Measurements from ENCODE around the gene CAB39.
A peak's percentile ranks its signal among the peaks of the same experiment; 100 is the strongest.

The CAB39 gene

DNA sequence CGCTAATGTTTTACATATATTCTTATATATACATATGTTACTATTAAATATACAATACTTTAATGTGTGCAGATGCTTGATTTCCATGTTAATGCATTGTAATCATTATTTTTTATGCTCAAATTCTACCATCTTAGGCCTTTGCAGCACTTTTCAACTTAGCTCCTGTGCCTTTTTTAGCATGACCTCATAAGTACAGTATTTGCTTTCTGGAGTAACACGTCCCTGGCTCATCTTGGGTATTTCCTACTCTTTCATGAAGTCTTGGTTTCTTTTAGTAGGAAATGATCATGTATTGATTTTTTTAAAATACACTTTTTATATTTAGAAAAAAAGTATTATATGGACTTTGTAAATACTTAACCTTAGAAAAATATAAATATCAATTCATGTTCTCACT, 36.5 kb downstream of the CAB39 start:
- DNase-seq = no peak

DNA sequence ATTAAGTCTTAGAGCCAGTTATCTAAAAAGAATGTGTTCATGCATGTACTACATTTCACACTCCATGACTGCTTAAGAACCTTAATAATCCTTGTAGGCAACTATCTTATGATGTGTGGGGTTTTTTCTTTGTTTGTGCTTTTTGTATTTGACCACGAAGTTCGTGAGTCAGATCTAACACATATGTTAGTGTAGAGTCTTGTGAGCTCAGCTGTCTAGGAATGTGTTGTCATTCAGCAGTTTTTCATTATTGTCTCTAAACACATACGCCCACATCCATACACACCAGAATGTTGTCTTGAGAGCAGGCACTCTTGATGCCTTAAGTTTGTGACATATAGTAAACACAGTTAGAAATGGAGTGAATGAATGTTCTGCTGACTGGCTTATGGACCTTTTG, 38.4 kb downstream of the CAB39 start:
- no peak for DNase-seq

DNA sequence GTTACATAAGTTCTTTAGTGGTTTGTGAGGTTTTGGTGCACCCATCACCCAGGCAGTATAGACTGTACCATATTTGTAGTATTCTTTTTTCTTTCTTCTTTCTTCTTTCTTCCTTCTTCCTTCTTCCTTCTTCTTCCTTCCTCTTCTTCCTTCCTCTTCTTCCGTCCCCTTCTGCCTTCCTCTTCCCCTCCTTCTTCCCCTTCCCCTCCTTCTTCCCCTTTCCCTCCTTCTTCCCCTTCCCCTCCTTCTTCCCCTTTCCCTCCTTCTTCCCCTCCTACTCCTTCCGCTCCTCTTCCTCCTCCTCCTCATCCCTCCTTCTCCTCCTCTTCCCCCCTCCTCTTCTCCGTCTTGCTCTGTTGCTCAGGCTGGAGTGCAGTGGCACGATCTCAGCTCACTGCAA, 41.6 kb downstream of the CAB39 start:
- DNase-seq = no peak

DNA sequence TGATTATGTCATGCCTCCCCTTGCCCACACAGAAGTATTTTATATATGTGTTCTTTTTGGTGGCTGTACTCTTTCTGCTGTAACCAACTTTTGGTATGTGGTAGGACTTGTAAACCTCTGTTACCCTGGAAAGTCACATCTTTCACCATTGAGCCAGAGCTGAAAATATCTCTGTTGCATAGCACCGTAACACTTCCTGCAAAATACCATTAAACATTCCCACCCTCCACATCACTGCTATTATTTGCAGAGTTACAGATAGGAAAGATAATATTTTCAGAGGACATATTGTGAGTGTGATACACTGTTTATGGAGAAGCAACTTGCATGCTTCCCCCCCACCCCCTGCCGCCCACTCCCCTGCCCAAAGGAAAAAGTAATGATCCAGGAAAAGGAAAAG, 44.8 kb downstream of the CAB39 start:
- no peak for DNase-seq

DNA sequence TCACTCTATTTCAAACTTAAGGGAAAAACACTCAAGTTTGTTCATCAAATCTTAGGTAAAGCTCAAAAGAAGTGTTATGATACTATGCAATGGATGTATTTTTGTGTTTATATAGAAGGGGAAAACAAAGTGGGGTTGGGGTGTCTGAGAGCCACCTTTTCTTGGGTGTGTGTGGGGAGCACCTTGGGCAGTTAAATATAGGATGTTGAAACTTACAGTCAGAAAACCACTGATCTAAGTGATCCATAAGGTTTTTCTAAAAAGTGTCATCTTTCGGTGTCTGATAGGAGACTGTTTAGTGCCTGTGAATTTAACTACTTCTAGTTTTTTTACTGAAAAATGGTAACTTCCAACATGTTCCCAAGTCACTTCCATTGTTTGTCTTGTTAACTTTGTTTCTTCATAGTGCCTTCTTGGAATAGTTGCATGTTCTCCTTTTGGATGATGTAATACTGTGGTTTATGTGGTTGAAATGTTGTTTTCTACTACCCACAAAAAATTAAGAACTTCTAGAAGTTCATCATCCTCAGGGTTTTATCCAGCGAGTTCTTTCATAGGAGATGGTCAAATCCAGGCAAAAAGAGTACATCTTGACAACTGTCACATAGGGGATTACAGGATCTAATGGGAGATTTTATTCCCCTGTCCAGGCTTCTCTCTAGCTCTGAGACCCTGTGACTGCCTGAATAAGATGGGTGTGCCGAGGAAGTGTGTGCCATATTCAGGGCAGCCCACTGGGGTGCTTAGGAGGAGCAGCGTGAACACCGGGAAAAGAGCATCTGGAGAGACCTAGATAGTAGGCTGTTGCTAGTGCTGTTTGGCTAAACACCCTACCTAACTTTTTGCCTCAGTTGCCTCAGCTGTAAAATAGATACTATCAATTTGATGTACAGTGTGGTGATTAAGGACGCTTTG, 46.2 kb downstream of the CAB39 start:
- DNase-seq = no peak

DNA sequence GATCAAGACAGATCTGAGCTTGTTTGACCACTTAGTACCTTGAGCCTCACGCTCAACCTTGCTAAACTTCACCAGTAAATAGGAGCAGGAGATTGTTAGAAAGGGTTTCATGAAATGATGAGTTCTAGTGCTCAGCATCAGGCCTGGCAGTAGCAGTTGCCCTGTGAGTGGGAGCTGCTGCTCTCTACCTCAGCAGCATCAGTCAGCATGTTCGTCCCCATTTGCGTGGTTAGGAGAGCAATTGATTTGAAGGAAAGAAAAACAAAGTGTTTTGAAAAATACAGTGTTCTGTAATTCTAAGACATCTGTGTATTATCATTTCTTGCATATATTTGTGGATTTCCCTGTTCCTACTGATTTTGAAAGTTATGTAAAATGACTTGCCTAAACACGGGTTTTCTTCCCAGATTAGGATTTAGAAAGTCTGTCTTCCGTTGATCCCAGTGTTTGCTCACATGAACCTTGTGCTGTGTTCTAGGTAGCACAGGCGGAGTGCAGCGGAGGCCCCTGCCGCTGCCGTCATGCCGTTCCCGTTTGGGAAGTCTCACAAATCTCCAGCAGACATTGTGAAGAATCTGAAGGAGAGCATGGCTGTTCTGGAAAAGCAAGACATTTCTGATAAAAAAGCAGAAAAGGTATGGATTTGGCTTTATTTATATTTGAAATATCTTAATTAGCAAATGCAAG, 47.0 kb downstream of the CAB39 start:
- DNase-seq = peak in 3 of 56 donors; percentile 1 to 9 (median 6)

DNA sequence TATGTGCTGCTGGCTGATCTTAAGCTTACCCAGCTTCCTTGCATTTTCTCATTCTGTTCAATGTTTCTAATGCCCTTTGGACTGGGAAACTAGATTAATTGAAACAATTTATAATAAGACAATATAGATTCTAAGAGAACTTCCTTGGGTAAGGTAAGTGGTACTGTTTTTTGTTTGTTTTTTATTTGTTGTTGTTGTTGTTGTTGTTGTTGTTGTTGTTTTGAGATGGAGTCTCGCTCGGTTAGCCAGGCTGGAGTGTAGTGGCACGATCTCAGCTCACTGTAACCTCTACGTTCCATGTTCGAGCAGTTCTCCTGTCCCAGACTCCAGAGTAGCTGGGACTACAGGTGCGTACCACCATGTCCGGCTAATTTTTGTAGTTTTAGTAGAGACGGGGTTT, 49.1 kb downstream of the CAB39 start:
- DNase-seq = no peak

DNA sequence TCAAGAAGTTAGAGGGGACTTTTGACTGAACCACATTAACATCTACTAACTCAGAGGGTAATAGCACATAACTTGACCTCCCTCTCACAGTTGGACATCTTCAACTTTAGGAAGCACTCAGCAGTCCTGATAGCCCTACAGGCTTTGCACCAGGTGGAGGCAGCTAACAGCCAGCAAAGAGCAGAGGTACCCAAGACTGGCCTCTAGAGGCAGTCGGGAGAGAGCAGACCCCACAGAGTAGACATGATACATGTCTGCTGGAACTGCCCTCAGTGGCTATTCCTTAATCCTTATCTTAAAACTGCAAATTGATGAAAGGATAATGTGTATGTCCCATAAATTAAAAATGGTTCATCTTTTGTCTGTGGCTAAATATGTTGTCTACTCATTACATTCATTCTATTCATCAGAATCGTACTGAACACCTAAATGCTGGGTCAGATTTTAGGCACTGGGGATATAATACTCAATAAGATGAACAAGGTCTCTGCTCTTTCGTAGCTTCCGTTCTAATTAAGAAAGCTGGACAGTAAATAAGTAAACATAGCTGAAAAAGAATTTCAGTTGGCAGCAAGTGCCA, 49.8 kb downstream of the CAB39 start:
- DNase-seq = no peak

DNA sequence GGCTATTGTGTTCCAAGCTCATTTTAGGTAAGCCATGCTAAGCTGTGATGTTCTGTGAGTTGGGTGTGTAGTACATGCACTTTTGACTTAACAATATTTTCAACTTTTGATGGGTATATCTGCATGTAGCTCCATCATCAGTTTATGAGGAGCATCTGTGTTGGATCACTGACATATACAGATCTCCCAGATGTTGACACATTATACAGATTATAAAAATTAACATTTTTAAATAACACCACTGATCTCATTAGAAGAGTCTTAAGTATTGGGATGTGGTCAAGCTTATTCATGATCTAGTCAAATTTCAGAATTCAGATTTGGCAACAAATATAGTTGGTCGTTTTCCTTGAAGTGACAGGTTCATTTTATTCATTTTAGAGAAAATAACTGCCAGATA, 51.7 kb downstream of the CAB39 start:
- DNase-seq = no peak

DNA sequence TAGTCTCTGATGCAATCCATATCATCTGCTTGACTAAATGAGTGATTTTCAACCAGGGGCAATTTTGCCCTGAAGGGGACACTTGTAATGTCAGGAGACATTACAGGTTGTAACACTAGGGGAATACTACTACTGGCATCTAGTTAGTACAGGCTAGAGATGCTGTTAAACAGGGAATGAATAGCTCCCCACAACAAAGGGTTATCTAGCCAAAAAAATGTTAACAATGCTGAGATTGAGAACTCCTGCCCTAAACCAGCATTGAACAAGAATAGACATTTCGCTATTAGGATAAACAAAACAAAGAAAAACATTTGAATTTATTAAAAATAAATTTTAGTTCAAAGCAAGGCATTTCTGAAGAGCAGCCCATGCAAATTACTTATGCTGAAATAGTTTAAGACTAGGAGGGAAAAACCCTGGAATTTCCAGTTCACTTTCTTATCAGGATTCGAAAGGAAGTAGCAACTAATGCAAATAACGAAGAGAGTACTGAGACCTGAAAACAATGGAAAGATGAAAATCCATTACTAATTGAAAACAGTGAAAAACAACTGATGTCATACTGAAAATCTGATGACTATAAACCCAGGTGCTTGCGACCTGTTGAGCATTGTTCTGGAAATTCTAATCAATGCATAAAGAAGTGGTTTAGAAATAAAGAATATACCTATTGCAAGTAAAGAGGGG, 53.1 kb downstream of the CAB39 start:
- no peak for DNase-seq

DNA sequence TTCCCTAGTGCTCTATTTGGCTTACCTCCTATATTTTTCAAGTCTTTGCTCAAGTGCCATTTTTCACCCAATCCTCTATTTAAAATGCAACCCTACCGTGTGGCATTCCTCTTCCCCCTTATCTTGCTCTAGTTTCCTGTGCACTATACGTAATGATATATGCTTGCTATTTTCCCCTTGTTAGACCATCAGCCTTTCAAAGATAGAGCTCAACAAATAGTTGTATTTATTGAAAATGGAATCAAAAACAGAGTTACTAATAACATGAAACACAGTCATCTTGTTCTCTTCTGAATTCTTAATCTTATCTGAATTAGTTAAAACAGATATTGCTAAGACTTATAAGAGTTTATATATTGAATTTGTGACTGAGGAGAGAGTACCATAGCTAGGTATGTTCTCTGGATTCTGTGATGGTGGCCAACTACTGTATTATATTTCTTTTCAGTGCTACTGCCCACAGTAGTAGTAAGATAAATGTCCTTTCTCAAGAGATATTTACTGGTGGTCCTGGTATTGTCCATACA, 55.3 kb downstream of the CAB39 start:
- no peak for DNase-seq

DNA sequence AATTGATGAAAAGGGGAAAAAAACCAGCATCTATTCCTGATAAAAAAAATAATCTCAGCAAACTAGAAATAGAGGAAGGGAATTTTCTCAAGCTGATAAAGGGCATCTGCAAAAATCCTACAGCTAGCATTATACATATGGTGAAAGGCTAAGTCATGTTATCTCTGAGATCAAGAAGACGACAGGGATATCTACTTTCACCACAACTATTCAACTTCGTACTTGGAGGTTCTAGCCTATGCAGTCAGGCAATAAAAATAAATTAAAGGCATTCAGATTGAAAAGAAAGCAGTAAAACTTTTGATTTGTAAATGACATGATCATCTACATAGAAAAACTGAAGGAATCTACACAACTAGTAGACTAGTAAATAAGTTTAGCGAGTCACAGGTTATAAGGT, 58.2 kb downstream of the CAB39 start:
- DNase-seq = no peak

DNA sequence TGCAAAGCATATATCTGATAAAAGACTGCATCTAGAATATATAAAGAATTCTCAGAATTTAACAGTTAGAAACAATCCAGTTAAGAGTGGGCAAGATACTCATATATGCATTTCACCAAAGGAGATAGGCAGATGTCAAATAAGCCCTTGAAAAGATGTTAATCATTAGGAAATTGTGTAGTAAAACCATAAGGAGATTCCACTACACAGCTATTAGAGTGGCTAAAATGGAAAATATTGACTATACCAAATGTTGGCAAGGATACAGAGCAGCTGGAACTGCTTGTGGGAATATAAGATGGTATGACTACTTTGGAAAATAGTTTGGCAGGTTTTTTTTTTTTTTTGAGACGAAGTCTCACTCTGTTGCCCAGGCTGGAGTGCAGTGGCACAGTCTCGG, 59.5 kb downstream of the CAB39 start:
- DNase-seq = no peak

DNA sequence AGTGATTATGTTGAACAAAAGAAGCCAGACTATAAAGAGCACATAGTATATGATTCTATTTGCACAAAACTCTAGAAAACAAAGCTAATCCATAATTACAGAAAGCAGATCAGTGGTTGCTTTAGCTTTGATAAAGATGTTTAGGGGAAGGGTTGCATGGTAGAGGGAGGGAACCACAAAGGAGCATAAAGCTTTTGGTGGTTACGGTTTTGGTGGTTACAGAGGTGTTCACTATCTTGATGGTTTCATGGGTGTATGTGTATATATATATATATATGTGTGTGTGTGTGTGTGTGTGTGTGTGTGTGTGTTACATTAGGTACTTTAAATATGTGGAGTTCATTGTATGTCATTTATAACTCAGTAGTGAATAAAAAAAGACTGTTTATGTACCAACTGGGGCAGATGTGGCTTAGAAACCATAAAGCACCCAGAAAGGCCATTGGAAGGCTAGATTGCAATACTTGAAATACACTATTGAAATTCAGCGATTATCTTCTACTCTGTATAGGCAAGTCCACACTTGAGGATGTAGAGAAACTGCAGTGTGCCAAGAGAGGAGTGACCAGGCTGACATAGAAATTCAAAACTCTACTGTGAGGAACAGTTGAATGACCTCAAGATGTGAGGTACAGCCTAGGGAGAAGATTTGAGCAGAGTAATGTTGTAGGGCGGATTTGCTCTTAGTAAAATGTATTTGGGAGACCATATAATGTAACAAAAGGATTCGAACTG, 60.6 kb downstream of the CAB39 start:
- no peak for DNase-seq

DNA sequence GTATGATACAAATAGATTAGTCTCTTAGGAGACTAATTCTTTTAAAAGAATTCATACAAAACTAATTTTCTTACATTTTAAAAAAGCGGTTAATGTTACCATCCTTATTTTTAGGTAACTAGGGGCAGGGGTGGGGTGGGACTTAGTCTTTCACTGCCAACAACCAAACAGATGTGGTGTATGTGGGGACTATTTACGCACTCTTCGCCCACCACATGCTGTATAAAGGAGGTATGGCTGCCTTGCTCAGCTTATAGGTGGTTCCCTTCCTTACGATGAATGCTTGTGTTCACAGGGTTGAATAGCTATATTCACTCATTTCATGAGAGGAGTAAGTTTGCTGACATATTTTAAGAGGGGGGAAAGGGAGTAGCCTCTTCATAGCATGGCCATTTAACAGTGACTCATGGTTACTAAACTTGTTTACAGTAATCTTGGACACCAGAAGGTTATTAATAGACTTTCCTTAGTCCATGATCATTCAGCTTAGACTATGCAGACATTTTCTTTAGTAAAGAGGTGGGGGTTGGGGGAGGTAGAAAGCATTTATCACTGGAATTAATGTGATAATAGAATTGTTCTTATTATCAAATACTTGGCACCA, 61.8 kb downstream of the CAB39 start:
- DNase-seq = no peak

DNA sequence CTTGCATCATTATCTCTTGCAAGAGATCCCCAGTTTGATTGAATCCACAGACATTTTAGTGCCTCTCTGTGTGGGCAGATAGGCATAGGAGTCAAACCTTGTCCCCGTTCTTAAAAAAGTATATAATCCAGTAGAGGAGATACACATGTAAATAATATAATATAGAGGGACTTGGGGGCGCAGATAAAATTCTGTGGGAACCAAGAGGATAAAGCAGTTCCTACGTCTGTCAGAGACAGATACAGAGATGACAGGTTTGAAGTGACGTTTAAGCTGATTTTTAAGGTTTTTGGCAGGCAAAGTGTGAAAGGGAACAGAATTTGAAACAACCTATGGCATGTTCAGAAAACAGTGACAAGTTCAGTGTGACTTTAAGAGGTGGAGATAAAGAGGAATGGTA, 63.1 kb downstream of the CAB39 start:
- DNase-seq = no peak

DNA sequence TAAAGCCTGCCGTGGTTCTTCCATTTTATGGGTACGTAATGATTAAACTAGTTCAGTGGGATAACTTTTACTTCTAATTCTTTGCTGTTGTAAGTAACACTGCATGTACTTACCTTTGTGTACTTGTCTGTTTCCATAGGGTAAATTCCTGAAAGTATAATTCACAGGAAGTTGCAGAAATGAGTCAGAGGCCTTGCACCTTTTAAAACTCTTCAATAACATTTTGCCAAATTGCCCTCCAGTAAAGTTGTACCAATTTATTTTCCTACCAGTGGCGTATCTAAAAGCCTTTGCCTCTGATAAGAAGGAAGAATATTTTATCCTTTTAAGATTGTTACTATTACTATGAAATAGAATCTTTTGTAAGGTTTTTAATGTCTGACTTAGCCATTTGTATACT, 65.1 kb downstream of the CAB39 start:
- DNase-seq = no peak

DNA sequence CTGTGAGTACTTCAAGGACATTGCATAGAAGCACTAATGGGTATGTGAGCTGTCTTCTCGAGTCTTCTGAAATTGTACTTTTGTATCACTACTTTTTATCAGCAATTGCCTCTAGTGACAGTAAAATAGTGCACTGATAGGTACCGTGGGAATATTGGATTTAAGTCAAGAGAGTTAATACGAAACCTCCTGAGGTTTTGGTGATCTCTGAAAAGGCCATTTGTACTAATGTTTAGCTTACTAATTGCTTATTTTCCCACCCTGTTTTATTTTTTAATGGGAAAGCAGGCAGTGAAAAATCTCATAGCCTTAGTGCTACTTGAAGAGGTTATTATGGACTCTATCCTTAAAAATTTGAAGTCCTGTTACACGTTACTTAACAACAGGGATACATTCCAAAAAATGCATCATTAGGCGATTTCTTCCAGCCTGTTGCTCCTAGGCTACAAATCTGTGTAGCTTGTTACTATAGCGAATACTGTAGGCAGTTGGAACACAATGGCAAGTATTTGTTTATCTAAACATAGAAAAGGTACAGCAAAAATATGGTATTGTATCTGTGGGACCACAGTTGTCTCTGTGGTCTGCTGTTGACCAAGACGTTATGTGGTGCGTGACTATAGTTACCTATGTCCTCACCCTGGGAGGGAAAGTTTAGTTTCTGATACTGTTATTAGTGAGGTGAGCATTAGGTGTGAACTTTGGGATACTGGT, 65.9 kb downstream of the CAB39 start:
- no peak for DNase-seq

DNA sequence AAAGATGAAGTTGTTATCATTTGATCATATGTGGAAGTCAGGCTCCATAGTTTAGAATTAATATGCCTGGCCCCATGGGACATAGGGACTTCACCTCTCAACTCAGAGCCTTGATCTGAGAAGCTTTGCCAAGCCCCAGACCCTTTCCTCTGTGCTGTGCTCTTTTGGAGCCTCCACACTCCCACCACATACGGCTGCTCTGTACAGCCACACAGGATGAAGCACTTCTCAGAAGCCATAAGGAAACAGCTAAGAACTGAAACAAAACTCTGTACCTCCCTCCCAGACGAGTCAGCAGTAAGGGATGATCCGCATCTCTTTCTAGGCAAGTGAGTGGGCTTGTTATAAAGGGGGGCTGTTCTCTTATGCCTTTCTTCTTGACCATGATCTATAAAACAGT, 66.5 kb downstream of the CAB39 start:
- DNase-seq = no peak

DNA sequence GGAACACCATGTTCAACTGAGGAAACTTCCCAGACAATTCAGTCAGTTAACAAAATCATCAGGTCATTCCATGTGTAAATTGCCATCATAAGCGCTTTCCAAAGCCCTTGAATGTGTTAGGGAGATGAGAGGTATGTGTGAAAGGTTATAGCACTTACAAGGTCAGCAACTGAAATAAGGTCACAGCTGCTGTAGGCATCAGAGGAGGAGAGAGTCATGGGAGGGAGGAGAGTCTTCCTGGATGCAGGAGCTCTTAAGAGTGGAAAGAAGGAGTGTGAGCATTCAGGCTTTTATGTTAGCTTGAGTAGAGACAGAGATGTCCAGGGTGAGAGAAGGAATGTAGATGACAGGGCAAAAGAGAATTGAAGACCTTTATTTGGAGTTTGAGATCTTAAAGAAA, 67.0 kb downstream of the CAB39 start:
- no peak for DNase-seq

All from nucleus accumbens (tissue), 56 donors.